Tibial nerve (tissue), 3 donors: ENCODE measurements around the gene SPRY4.

Source experiments
- CTCF ChIP-seq, 5 experiments: fragments of 200-600 bp in 3 of 5; fragments of 450-650 bp in 2 of 5; sonication (generic) in 3 of 5; IDR thresholded peaks; one replicate each; pipeline ENCODE4 v1.5.1; 2016 to 2019; ENCODE audit warnings: antibody characterized with exemption in 5 of 5, mild to moderate bottlenecking in 3 of 5, moderate library complexity in 2 of 5
- POLR2A ChIP-seq, 2 donors: fragments of 450-650 bp; IDR thresholded peaks; one replicate each; pipeline ENCODE4 v1.6.1; 2017; ENCODE audit warnings: antibody characterized with exemption in 2 of 2, mild to moderate bottlenecking in 2 of 2, moderate library complexity in 2 of 2

GRCh38 chr5:142278627-142279026, 46.2 kb downstream of the SPRY4 start:
- no peak for TF ChIP-seq CTCF (IDR thresholded peaks at IDR 0.05)
- no peak for TF ChIP-seq POLR2A (IDR thresholded peaks at IDR 0.05)
